GM21825 (cell line): ENCODE results near the gene GPR52.

Source experiments
- ATAC-seq: cut with Tn5 transposase; IDR thresholded peaks from one replicate; pipeline ENCODE4 v1.9.1; 2021; ENCODE audit warnings: mild to moderate bottlenecking, moderate library complexity; ENCODE audit not compliant: unreplicated experiment

GPR52 gene

DNA sequence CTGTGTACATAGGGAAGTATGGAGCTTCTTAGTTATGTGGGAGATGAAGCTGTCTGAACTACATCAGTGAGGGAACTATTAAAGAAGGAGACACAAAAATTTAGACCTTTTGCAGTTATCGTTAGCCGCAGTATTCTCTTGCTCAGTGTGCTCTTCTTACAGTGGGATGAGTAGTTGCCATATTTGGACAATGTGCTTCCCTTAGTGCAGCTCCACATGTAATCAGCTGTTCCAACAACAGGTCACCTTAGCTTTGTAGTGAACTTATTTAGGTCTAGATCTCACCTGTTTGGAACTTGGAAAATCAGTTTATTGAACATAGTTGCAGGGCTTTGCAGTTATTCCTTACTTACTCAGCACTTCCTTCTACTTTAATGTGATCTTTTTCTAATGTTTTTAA, 18.1 kb downstream of the GPR52 start:
- no peak for ATAC-seq

DNA sequence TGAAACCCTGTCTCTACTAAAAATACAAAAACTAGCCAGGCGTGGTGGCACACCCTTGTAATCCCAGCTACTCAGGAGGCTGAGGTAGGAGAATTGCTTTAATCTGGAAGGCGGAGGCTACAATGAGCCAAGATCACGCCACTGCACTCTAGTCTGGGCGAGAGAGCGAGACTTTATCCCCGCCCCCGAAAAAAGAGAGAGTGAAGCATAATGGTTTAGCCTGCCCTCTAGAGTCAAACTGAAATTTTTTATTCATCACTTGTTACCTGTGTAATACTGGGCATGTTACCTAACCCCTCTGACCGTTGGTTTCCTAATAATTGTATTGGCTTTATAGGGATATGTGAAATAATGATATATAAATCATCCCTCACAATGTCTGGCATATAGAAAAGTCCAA, 18.8 kb downstream of the GPR52 start:
- no peak for ATAC-seq

GRCh38 chr1:174469052-174469451, 21.3 kb downstream of the GPR52 start:
- ATAC-seq: no peak

GRCh38 chr1:174469687-174470086, 21.9 kb downstream of the GPR52 start:
- ATAC-seq: no peak

GRCh38 chr1:174479281-174479680, 31.5 kb downstream of the GPR52 start:
- no peak for ATAC-seq

DNA sequence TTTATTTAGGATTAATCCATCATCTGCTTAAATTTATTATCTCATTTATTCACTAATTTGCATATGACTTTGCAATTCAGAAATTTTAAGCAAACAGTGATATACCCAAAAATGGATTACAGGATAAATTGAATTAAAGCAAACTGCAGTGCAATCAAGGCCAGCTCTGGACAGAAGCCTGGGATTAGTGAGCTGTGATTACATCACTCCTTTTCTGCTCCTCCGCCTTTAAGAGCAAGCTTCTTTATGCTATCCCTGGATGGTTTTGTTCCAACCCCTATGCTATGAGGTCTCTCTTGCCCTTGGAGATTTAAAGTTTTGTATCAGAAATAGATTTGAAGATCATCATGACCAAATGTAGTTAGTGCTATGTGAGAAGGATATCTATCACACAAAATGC, 32.6 kb downstream of the GPR52 start:
- ATAC-seq: no peak

DNA sequence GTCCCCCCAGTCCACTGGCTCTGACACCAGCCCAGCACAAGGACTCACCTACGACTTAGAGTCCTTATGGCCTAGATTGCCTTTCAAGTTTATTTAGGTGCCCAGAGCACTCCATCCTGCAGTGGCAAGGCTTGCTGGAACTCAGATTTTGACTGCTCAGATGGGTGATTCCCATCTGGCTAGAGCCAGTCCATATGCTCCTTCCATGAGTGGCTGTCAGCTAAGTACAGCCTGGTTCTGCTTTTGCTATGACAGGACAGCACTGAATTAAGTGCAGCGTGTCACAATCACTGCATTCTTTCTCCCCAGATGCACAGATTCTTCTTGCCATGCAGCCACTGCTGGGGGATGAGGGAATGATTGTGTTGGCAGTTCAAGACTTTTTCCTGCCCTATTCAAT, 43.8 kb downstream of the GPR52 start:
- ATAC-seq: no peak

DNA sequence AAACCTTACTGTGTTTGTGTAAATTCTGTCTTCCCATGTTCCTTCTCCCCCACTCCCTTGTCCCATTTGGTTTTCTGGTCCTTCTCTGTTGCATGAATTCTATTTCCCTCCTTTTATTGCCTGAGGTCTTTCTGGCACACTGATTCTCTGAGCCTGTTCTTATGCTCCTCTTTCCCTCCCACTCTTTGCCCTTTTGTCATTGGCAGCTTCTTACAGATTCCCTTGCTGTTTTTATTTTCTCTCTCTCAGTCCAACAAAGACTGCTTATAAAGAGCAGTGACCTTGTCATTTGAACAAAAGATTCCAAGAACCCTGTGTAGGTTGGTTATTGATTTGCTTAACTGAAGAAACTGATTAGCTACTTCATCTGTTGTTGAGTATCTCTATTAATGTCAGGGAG, 49.7 kb downstream of the GPR52 start:
- no peak for ATAC-seq
